ENCODE measurements around the gene C1orf159.
"Not testable (repeated sequence)": the region's sequence is repeated elsewhere in the genome, so short reads cannot be mapped to it uniquely, and the experiment has no call there.

Gene C1orf159

DNA sequence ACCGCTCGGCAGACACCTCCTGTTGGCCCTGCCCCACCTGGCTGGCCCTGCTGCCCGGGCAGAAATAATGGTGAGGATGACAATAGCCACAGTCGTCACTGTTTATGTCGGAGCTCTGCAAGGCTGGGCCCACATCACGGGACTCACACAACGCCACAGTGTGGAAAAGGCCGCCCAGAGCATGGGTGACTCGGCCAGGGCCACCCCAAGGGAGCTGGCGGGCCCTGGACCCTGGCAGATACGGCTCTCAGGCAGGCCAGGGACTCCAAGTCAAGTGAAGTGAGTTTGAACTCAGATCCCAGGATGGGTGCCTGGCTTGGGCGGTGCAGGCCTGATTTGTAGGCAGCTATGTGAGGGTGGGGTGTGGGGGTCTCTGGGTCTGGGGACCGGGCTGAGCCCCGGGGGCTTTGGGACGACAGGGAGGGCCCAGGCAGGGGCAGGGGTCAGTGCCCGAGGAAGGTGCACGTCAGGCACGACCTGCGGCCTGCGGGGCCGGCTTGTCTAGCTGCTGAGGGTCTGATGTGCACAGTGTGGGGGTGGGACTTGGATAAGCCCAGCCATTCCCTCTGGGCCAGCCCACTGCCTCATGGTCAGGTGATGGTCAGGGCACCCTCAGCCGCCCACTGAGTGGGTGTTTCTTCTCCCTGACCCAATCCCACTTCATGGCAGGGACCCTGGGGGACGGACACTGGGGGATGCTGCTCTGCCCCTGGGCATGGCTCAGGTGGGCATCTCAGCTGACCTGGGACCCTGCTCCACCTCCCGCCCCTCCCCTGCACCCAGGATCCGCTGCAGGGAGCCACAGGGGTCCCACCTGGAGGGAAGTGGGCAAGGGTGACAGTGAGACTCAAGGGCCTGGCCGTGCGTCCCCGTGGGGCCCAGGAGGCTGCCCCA lies 42.8 kb downstream of the C1orf159 start:
- Mint-ChIP-seq H3K4me3 (no peak overlapping the region), H3K27ac (no peak overlapping the region), H3K36me3 (no peaks in the 10 kb centered on the region), H3K27me3 (peaks cover 22% of the 10 kb centered on the region), H3K4me1 (peaks cover 9% of the 10 kb centered on the region), H3K9me3 (no peaks in the 10 kb centered on the region)
- DNase-seq: no peak
- CTCF ChIA-PET: interaction anchor here (1.0 kb wide), 1 partner anchor 11 kb away, joined by 3 read pairs; no protein-coding TSS in a partner anchor

DNA sequence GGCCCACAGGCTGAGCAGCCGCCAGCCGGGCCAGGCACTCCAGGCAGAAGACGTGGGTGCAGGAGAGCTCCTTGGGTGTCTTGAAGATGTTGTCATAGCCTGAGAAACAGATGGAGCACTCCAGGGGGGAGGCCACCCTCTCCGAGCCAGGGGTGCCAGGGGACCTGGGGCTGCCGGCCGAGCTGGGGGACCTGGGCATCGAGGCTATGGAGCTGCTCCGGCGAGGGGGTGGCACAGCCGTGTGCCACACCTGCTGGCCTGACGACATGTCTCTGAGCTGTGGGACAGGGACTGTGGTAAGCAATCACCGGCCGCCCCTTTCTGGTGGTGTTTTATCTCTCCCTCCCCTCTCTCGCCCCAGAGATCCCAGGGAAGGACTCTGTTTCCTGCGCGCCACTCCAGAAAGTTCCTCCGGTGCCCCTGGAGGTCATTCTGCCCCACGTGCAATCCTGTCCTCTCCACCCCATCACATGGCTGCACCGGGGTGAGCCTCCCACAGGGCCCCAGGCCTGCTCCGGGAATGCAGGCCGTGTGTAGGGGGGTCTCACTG lies 43.5 kb downstream of the C1orf159 start:
- H3K27ac Mint-ChIP-seq: no peak overlapping the region
- CTCF ChIA-PET: interaction anchor here (1.0 kb wide), 1 partner anchor 10 kb away, joined by 3 read pairs; no protein-coding TSS in a partner anchor
- DNase-seq: no peak
- no peak overlapping the region for H3K4me3 Mint-ChIP-seq
- no peaks in the 10 kb centered on the region for H3K9me3 Mint-ChIP-seq
- H3K36me3 Mint-ChIP-seq: no peaks in the 10 kb centered on the region
- H3K4me1 Mint-ChIP-seq: peaks cover 11% of the 10 kb centered on the region
- H3K27me3 Mint-ChIP-seq: peaks cover 22% of the 10 kb centered on the region

GRCh38 chr1:1071486-1072298 lies 44.2 kb downstream of the C1orf159 start:
- H3K27me3 Mint-ChIP-seq: peaks cover 22% of the 10 kb centered on the region
- no peak overlapping the region for H3K4me3 Mint-ChIP-seq
- H3K27ac Mint-ChIP-seq: no peak overlapping the region
- CTCF ChIA-PET: interaction anchor here (1.0 kb wide), 1 partner anchor 9 kb away, joined by 3 read pairs; no protein-coding TSS in a partner anchor
- DNase-seq: no peak
- no peaks in the 10 kb centered on the region for H3K9me3 Mint-ChIP-seq
- peaks cover 11% of the 10 kb centered on the region for H3K4me1 Mint-ChIP-seq
- H3K36me3 Mint-ChIP-seq: no peaks in the 10 kb centered on the region

DNA sequence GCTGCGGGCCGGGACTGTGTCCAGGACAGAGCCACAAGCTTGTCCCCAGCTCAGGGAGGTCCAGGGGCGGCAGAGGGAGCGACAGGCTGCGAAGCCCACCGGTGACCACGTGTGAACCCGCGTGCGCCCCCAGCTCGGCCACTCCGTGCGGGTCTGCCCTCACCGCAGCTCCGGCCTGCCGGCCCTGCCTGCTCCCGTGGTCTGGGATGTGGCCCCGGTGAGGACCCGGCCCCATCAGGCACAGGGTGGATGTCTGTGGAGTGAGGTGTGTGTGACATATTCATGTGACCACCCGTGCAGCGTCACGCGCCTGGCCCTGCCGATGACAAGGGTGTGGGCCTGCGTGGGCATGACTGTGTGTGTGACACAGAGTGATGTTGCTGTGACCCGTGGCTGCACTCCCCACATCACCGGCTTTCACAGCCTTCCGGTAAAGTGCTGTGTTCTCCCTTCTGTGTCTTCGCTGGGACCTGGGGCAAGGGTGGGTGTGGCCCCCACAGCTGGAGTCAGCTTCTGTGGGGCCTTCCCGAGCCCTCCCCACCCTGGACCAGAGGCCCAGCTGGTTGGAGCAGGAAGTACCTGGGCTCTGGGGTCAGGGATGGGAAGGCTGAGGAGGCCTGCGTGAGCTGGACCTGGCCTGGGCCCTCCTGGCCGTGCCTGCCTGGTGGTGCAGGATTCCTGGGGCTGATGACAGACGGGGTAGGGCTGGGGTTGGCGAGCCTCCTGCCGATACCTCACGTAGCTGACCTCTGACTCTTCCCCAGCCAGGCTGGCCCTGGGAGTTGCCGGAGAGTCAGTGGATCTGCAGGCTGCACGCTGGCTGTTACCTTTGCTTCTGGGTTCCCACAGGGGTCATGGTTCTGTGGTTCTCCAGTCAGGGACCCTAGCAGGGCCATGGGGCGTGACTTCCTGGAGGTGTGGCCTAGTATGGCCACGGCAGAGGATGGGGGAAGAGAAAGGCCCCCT lies 45.9 kb downstream of the C1orf159 start:
- Mint-ChIP-seq H3K4me3 (peak overlapping the region; percentile 38), H3K27ac (no peak overlapping the region), H3K36me3 (no peaks in the 10 kb centered on the region), H3K9me3 (no peaks in the 10 kb centered on the region), H3K4me1 (peaks cover 17% of the 10 kb centered on the region), H3K27me3 (peaks cover 21% of the 10 kb centered on the region)
- no peak for DNase-seq
- CTCF ChIA-PET: no interaction called here

- peaks cover 21% of the 10 kb centered on the region for H3K4me1 Mint-ChIP-seq
- peak; percentile 90 for DNase-seq
- H3K9me3 Mint-ChIP-seq: no peaks in the 10 kb centered on the region
- peak overlapping the region; percentile 78 for H3K4me3 Mint-ChIP-seq
- no peaks in the 10 kb centered on the region for H3K36me3 Mint-ChIP-seq
- peaks cover 16% of the 10 kb centered on the region for H3K27me3 Mint-ChIP-seq
- H3K27ac Mint-ChIP-seq: peak overlapping the region; percentile 82
- CTCF ChIA-PET: no interaction called here
Observed at GRCh38 chr1:1069056-1069710, 46.7 kb downstream of the C1orf159 start.

DNA sequence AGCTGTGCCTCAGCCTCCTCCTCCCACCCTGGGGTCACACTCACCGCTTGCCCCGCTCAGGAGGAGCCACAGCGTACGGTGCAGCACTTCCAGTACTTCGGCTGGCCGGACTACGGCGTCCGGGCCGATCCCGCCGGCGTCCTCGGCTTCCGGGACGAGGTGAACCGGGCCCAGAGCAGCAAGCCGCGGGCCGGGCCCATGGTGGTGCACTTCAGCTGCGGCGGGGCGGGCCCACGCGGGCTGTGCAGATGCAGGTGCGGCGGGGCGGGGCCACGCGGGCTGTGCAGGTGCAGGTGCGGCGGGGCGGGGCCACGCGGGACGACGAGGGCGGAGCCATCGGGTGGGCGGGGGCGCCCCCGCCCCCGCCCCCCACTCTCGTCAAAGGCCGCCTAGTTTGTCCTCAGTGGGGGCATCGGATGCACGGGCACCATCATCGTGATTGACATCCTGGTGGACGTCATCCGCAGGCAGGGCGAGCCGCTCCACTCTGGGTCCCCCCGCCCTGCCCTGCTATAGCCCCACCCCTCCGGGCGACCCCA lies 47.3 kb downstream of the C1orf159 start:
- H3K4me3 Mint-ChIP-seq: peak overlapping the region; percentile 78
- no peaks in the 10 kb centered on the region for H3K9me3 Mint-ChIP-seq
- H3K36me3 Mint-ChIP-seq: no peaks in the 10 kb centered on the region
- DNase-seq: peak; percentile 78
- H3K27me3 Mint-ChIP-seq: peaks cover 16% of the 10 kb centered on the region
- CTCF ChIA-PET: no interaction called here
- H3K27ac Mint-ChIP-seq: peak overlapping the region; percentile 82
- peaks cover 24% of the 10 kb centered on the region for H3K4me1 Mint-ChIP-seq

GRCh38 chr1:1067860-1068516 lies 47.9 kb downstream of the C1orf159 start:
- CTCF ChIA-PET: no interaction called here
- H3K27me3 Mint-ChIP-seq: peaks cover 18% of the 10 kb centered on the region
- no peak for DNase-seq
- peak overlapping the region; percentile 78 for H3K4me3 Mint-ChIP-seq
- no peaks in the 10 kb centered on the region for H3K9me3 Mint-ChIP-seq
- H3K36me3 Mint-ChIP-seq: no peaks in the 10 kb centered on the region
- H3K4me1 Mint-ChIP-seq: peaks cover 28% of the 10 kb centered on the region
- H3K27ac Mint-ChIP-seq: peak overlapping the region; percentile 60

DNA sequence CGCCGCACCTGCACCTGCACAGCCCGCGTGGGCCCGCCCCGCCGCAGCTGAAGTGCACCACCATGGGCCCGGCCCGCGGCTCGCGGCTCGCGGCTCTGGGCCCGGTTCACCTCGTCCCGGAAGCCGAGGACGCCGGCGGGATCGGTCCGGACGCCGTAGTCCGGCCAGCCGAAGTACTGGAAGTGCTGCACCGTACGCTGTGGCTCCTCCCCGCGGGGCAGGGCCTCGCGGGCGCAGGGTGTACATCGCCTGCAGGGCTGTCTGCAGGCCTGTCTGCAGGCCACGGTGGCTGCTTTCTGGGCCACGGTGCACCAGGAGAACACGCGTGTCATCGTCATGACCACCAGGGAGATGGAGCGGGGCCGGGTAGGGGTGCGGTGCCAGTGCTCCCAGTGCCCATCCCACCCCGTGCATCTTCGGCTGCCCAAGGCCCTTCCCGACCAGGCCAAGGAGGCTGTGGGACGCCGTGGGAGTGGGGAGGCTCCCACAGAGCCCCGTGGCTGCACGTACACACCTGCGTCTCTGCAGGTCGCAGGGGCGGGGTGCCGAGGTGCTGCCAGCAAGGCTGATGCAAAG lies 48.5 kb downstream of the C1orf159 start:
- H3K4me1 Mint-ChIP-seq: peaks cover 33% of the 10 kb centered on the region

DNA sequence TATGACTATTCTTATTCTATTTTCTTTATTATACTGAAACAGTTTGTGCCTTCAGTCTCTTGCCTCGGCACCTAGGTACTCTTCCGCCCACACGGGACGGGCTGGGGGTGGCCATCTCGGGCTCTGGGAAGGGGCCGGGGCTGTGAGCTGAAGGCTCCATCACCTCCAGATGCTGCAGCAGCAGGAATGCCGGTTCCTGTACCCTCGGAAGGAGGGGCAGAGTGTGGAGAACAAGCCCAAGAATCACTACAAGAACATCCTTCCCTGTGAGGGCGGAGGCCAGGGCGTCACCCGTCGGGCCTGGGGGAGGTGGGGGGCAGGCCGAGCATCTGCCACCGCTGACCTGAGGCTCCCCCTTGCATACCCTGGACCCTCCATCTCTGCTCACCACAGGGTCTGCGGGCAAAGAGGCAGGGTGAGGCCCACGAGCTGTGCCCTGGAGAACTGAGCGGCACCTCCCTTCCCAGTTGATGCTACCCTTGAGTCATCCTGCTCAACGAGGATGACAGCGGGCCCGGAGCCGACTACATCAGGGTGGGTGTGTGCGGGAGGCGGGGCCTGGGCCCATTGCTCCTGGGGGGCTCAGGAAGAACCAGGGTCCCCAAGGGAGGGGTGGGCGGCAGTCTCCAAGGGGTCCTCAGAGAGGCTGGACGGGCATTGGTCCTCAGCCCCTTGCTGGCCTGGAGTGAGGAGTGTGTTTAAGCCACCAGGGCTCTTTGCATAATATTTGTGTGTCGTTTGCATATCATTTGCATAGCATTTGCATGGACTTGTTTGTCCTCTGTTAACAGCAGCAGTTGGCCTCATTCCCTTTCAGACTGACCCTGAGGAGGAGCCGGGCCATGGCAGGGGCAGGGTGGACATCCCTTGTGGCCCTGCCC lies 49.2 kb downstream of the C1orf159 start:
- CTCF ChIA-PET: no interaction called here
- H3K4me3 Mint-ChIP-seq: no peak overlapping the region
- no peaks in the 10 kb centered on the region for H3K36me3 Mint-ChIP-seq
- H3K9me3 Mint-ChIP-seq: no peaks in the 10 kb centered on the region
- peaks cover 39% of the 10 kb centered on the region for H3K4me1 Mint-ChIP-seq
- DNase-seq: no peak
- peaks cover 25% of the 10 kb centered on the region for H3K27me3 Mint-ChIP-seq
- H3K27ac Mint-ChIP-seq: no peak overlapping the region

More for the DNA sequence above, 48.5 kb downstream of the C1orf159 start:
- Mint-ChIP-seq H3K27ac (no peak overlapping the region), H3K4me3 (peak overlapping the region; percentile 21), H3K27me3 (peaks cover 19% of the 10 kb centered on the region), H3K9me3 (no peaks in the 10 kb centered on the region), H3K36me3 (no peaks in the 10 kb centered on the region)
- no peak for DNase-seq
- CTCF ChIA-PET: no interaction called here

DNA sequence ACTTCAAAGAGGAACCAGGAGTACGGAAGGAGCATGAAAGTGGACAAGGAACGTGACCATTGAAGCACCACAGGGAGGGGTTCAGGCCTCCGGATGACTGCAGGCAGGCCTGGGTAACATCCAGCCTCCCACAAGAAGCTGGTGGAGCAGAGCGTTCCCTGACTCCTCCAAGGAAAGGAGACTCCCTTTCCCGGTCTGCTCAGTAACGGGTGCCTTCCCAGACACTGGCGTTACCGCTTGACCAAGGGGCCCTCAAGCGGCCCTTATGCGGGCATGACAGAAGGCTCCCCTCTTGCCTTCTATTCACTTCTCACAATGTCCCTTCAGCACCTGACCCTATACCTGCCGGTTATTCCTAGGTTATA lies 50.0 kb downstream of the C1orf159 start:
- not testable (repeated sequence) for H3K27ac Mint-ChIP-seq, H3K4me3 Mint-ChIP-seq, H3K9me3 Mint-ChIP-seq, H3K36me3 Mint-ChIP-seq, DNase-seq
- CTCF ChIA-PET: interaction anchor here (1.1 kb wide), 1 partner anchor 81 kb away, joined by 5 read pairs; no protein-coding TSS in a partner anchor
- Mint-ChIP-seq H3K27me3 (peaks cover 32% of the 10 kb centered on the region), H3K4me1 (peaks cover 44% of the 10 kb centered on the region)

DNA sequence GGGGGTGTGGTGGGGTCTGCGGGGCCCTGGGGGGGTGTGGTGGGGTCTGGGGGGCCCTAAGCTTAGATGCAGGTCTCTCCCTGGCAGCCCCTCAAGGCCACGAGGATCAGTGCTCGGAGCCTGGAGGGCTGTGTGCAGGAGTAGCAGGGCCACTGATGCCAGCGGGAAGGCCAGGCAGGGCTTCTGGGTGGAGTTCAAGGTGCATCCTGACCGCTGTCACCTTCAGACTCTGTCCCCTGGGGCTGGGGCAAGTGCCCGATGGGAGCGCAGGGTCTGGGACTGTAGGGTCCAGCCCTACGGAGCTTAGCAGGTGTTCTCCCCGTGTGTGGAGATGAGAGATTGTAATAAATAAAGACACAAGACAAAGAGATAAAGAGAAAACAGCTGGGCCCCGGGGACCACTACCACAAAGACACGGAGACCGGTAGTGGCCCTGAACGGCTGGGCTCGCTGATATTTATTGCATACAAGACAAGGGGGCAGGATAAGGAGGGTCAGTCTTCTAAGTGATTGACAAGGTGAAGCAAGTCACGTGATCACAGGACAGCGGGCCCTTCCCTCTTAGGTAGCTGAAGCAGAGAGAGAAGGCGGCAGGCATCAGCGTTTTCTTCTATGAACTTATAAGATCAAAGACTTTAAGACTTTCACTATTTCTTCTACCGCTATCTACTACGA lies 50.5 kb downstream of the C1orf159 start:
- CTCF ChIA-PET: interaction anchor here (1.1 kb wide), 1 partner anchor 80 kb away, joined by 5 read pairs; no protein-coding TSS in a partner anchor
- no peak for DNase-seq
- no peak overlapping the region for H3K4me3 Mint-ChIP-seq
- H3K27ac Mint-ChIP-seq: peak overlapping the region; percentile 12
- no peaks in the 10 kb centered on the region for H3K36me3 Mint-ChIP-seq
- H3K9me3 Mint-ChIP-seq: no peaks in the 10 kb centered on the region
- H3K4me1 Mint-ChIP-seq: peaks cover 46% of the 10 kb centered on the region
- H3K27me3 Mint-ChIP-seq: peaks cover 32% of the 10 kb centered on the region
